Heart left ventricle (tissue), 13 donors: Measurements from ENCODE around the gene RPTOR.

ENCODE experiments used
- CTCF ChIP-seq, 12 donors: fragments of 200-600 bp; sonication (generic) in 4 of 12; IDR thresholded peaks; one replicate each; pipeline versions ENCODE4 v1.5.0 to v1.8.0; 2018 to 2022; ENCODE audit warnings: antibody characterized with exemption in 12 of 12, mild to moderate bottlenecking in 5 of 12
- POLR2A ChIP-seq, 2 donors: fragments of 450-650 bp; IDR thresholded peaks; one replicate each; pipeline ENCODE4 v1.6.1; 2017; ENCODE audit warnings: antibody characterized with exemption in 2 of 2, mild to moderate bottlenecking in 2 of 2, moderate library complexity in 2 of 2
- donor health status: ischemic (EF 13 %, LVEDD 7.1; RV severe dilation, severe dysfunction).
- donor health status: DM: no; HTN: yes; CAD: no.
- donor health status: DM: no; HTN: no; CAD: no.
- donor health status: ischemic (EF 25% LVEDD 6.9; RV normal size, moderate dysfunction).
- donor health status: ischemic (EF 25% LVEDD 5.7; RV mildly dilated, moderate dysfunction).
- donor health status: ischemic (EF 35%, LVEDD 5.7; RV mildly dilated, moderate dysfunction).
- donor health status: nonischemic (EF 11% LVEDD 7.7; RV severe dilation, severe dysfunction).
- donor health status: DM: yes; HTN: yes; CAD: no.
- donor health status: PGD.
- donor health status: ischemic (EF 29% LVEDD 5.4; RV normal size, mild dysfunction).
- donor health status: nonischemic (EF 23%, LVEDD 6.1; RV moderate dilation, normal function).

GRCh38 chr17:80636361-80637018 lies 91.9 kb downstream of the RPTOR start:
- no peak for TF ChIP-seq CTCF (IDR thresholded peaks at IDR 0.05)
- no peak for TF ChIP-seq POLR2A (IDR thresholded peaks at IDR 0.05)
